H1 (cell line): ENCODE measurements around the gene MAP6. TPM values are rescaled to one million over a fixed set of nuclear protein-coding genes. Genes with fewer than 3 reads are reported as not detected.

Experiments used
- CTCF ChIA-PET: fragments of 300-600 bp; sonication (Branson Sonifier 250); formaldehyde crosslinking; loops from one replicate; lab custom pipeline; 2021; ENCODE audit not compliant: partially characterized antibody; lab: Charles Lee
- POLR2A ChIA-PET: fragments of 300-600 bp; sonication (Branson Sonifier 250); formaldehyde crosslinking; loops from one replicate; lab custom pipeline; 2021; ENCODE audit warnings: inconsistent platforms; ENCODE audit not compliant: partially characterized antibody; lab: Charles Lee
- DNase-seq, 2 experiments: peaks; one replicate each; pipeline versions ENCODE4 v3.0.0 to v3.0.0-alpha.2; 2010 to 2022; ENCODE audit warnings: low spot score in 2 of 2, low read depth in 1 of 2, mixed read lengths in 1 of 2
- FAIRE-seq: peaks from 2 replicates; lab custom pipeline; 2011; peaks lifted over from hg19 to GRCh38; lab: Jason Lieb, UNC
- H2AFZ ChIP-seq: 2 replicates; pipeline ENCODE4 v1.8.1; 2012; ENCODE audit warnings: low read length, inconsistent platforms
- H2AK5ac ChIP-seq: 2 replicates; pipeline ENCODE4 v1.6.1; 2013; ENCODE audit warnings: low read depth, low read length
- H2BK120ac ChIP-seq: replicated peaks from 2 replicates; pipeline ENCODE3; 2013; ENCODE audit warnings: low read depth, low read length, inconsistent platforms
- H2BK12ac ChIP-seq: 2 replicates; pipeline ENCODE4 v1.6.1; 2013; ENCODE audit warnings: low read depth, low read length
- H2BK15ac ChIP-seq: 2 replicates; pipeline ENCODE4 v1.6.1; 2013; ENCODE audit warnings: low read length
- H2BK20ac ChIP-seq: 2 replicates; pipeline ENCODE4 v1.6.1; 2013; ENCODE audit warnings: low read length
- H2BK5ac ChIP-seq: 2 replicates; pipeline ENCODE4 v1.6.1; 2013; ENCODE audit warnings: low read depth, low read length
- H3K14ac ChIP-seq: 2 replicates; pipeline ENCODE4 v1.6.1; 2013; ENCODE audit warnings: inconsistent platforms; ENCODE audit not compliant: insufficient read length
- H3K18ac ChIP-seq: 2 replicates; pipeline ENCODE4 v1.6.1; 2013; ENCODE audit warnings: low read length; ENCODE audit errors: extremely low read depth
- H3K23ac ChIP-seq: 2 replicates; pipeline ENCODE4 v1.6.1; 2013; ENCODE audit warnings: inconsistent platforms; ENCODE audit not compliant: insufficient read length
- H3K23me2 ChIP-seq: 2 replicates; pipeline ENCODE4 v1.6.1; 2013; ENCODE audit warnings: low read depth, low read length
- H3K27ac ChIP-seq: 2 replicates; pipeline ENCODE4 v1.6.1; 2011; ENCODE audit warnings: low read depth, low read length, inconsistent platforms
- H3K27me3 ChIP-seq, 4 experiments: replicated peaks in 1 of 4; 1 replicate in 1 of 4; 2 replicates in 3 of 4; pipeline versions ENCODE4 v1.6.1 to v1.8.1; 2011 to 2013; ENCODE audit warnings: low read length in 3 of 4, mild to moderate bottlenecking in 3 of 4, inconsistent platforms in 2 of 4, mixed read lengths in 2 of 4, moderate library complexity in 1 of 4; ENCODE audit not compliant: control insufficient read depth in 3 of 4, insufficient read depth in 3 of 4; ENCODE audit errors: extremely low read depth in 1 of 4
- H3K36me3 ChIP-seq, 4 experiments: 2 replicates each; pipeline versions ENCODE4 v1.6.1 to v1.8.1; 2011 to 2013; ENCODE audit warnings: mild to moderate bottlenecking in 4 of 4, low read length in 3 of 4, moderate library complexity in 2 of 4, control low read depth in 1 of 4, inconsistent platforms in 1 of 4; ENCODE audit not compliant: insufficient read depth in 4 of 4, control insufficient read depth in 2 of 4
- H3K4ac ChIP-seq: replicated peaks from 2 replicates; pipeline ENCODE3; 2013; ENCODE audit warnings: low read length, low read depth, mixed read lengths, inconsistent platforms; ENCODE audit not compliant: insufficient read length
- H3K4me1 ChIP-seq, 4 experiments: replicated peaks in 1 of 4; 1 replicate in 1 of 4; 2 replicates in 3 of 4; pipeline versions ENCODE4 v1.6.1 to v1.8.1; 2011 to 2013; ENCODE audit warnings: low read length in 3 of 4, inconsistent platforms in 2 of 4, mixed read lengths in 1 of 4; ENCODE audit not compliant: insufficient read depth in 4 of 4, control insufficient read depth in 3 of 4
- H3K4me2 ChIP-seq, 2 experiments: 2 replicates each; pipeline versions ENCODE4 v1.6.1 to v1.8.1; 2011 to 2013; ENCODE audit warnings: low read depth in 2 of 2, low read length in 2 of 2, control low read depth in 1 of 2, inconsistent platforms in 1 of 2, mild to moderate bottlenecking in 1 of 2; ENCODE audit not compliant: insufficient read depth in 1 of 2
- H3K4me3 ChIP-seq, 4 experiments: fragments of 200-600, 300-600 bp in 1 of 4; sonication (generic), shearing (Covaris generic), sonication (Bioruptor Twin) in 1 of 4; 2 replicates each; pipeline versions ENCODE4 v1.5.1 to v1.8.1; 2011 to 2016; ENCODE audit warnings: low read length in 4 of 4, low read depth in 3 of 4, control low read depth in 2 of 4, inconsistent platforms in 2 of 4, mild to moderate bottlenecking in 2 of 4, mixed read lengths in 1 of 4, moderate library complexity in 1 of 4; ENCODE audit not compliant: insufficient read depth in 2 of 4; ENCODE audit errors: extremely low read depth in 1 of 4
- H3K56ac ChIP-seq: replicated peaks from 2 replicates; pipeline ENCODE3; 2013; ENCODE audit warnings: low read depth, mild to moderate bottlenecking, mixed read lengths, low read length, inconsistent platforms; ENCODE audit not compliant: insufficient read length
- H3K79me1 ChIP-seq: 2 replicates; pipeline ENCODE4 v1.6.1; 2013; ENCODE audit warnings: low read depth, low read length, control low read depth
- H3K79me2 ChIP-seq, 2 experiments: 2 replicates each; pipeline versions ENCODE4 v1.6.1 to v1.8.1; 2012 to 2013; ENCODE audit warnings: low read length in 2 of 2, mild to moderate bottlenecking in 2 of 2, inconsistent platforms in 1 of 2; ENCODE audit not compliant: insufficient read depth in 2 of 2, control insufficient read depth in 1 of 2
- H3K9ac ChIP-seq, 4 experiments: replicated peaks in 1 of 4; 1 replicate in 1 of 4; 2 replicates in 3 of 4; pipeline versions ENCODE4 v1.6.1 to v1.8.1; 2011 to 2013; ENCODE audit warnings: low read depth in 3 of 4, low read length in 3 of 4, control low read depth in 2 of 4, mild to moderate bottlenecking in 2 of 4, moderate library complexity in 2 of 4, inconsistent platforms in 1 of 4; ENCODE audit errors: extremely low read depth in 1 of 4
- H3K9me3 ChIP-seq, 2 experiments: 2 replicates each; pipeline versions ENCODE4 v1.6.1 to v1.8.1; 2012 to 2013; ENCODE audit warnings: mild to moderate bottlenecking in 2 of 2, moderate library complexity in 2 of 2, control low read depth in 1 of 2, inconsistent platforms in 1 of 2, low read depth in 1 of 2, low read length in 1 of 2, mixed read lengths in 1 of 2; ENCODE audit not compliant: insufficient read depth in 2 of 2
- H4K20me1 ChIP-seq, 2 experiments: replicated peaks in 1 of 2; 2 replicates each; pipeline versions ENCODE3 to v1.8.1; 2011 to 2013; ENCODE audit warnings: inconsistent platforms in 2 of 2, low read length in 2 of 2, mild to moderate bottlenecking in 1 of 2; ENCODE audit not compliant: insufficient read depth in 2 of 2, control insufficient read depth in 1 of 2
- H4K5ac ChIP-seq: 2 replicates; pipeline ENCODE4 v1.6.1; 2013; ENCODE audit warnings: low read length, low read depth, mixed read lengths, inconsistent platforms; ENCODE audit not compliant: insufficient read length
- H4K8ac ChIP-seq: 2 replicates; pipeline ENCODE4 v1.8.0; 2013; ENCODE audit warnings: mild to moderate bottlenecking, moderate library complexity, low read length, inconsistent platforms; ENCODE audit not compliant: insufficient read depth; ENCODE audit errors: extremely low read depth
- H4K91ac ChIP-seq: replicated peaks from 2 replicates; pipeline ENCODE3; 2013; ENCODE audit warnings: low read length, mixed read lengths, inconsistent platforms; ENCODE audit not compliant: insufficient read length
- BACH1 ChIP-seq: IDR thresholded peaks from 2 replicates; pipeline ENCODE4 v1.6.1; 2012; ENCODE audit warnings: low read length, improper control_type of control experiment
- CREB1 ChIP-seq: IDR thresholded peaks from 2 replicates; pipeline ENCODE4 v1.6.1; 2012; ENCODE audit warnings: inconsistent platforms
- EP300 ChIP-seq, 2 experiments: IDR thresholded peaks; 1 replicate in 1 of 2; 2 replicates in 1 of 2; pipeline ENCODE4 v1.6.1; 2011 to 2012; ENCODE audit warnings: low read depth in 2 of 2, low read length in 2 of 2, mild to moderate bottlenecking in 2 of 2, borderline replicate concordance in 1 of 2, inconsistent platforms in 1 of 2, moderate library complexity in 1 of 2
- GABPA ChIP-seq: IDR thresholded peaks from 2 replicates; pipeline ENCODE4 v1.6.1; 2011; ENCODE audit warnings: mild to moderate bottlenecking, low read length, moderate library complexity, borderline replicate concordance; ENCODE audit not compliant: insufficient read depth
- HDAC6 ChIP-seq: IDR thresholded peaks from one replicate; pipeline ENCODE4 v1.7.1; 2012; ENCODE audit warnings: low read depth, mild to moderate bottlenecking, inconsistent platforms, low read length, moderate library complexity
- JUN ChIP-seq: IDR thresholded peaks from 2 replicates; pipeline ENCODE4 v1.6.1; 2011; ENCODE audit warnings: low read depth, mild to moderate bottlenecking, improper control_type of control experiment, low read length
- JUND ChIP-seq: IDR thresholded peaks from 2 replicates; pipeline ENCODE4 v1.6.1; 2011; ENCODE audit warnings: mild to moderate bottlenecking, improper control_type of control experiment, low read length
- POLR2A ChIP-seq, 2 experiments: IDR thresholded peaks; 1 replicate in 1 of 2; 2 replicates in 1 of 2; pipeline ENCODE4 v1.6.1; 2011; ENCODE audit warnings: low read depth in 2 of 2, low read length in 2 of 2, mild to moderate bottlenecking in 2 of 2; ENCODE audit errors: control extremely low read depth in 1 of 2
- POU5F1 ChIP-seq: IDR thresholded peaks from 2 replicates; pipeline ENCODE4 v1.6.1; 2011; ENCODE audit warnings: low read depth, mild to moderate bottlenecking, low read length, moderate library complexity
- RFX5 ChIP-seq: IDR thresholded peaks from 2 replicates; pipeline ENCODE4 v1.6.1; 2011; ENCODE audit warnings: low read depth, low read length, improper control_type of control experiment, borderline replicate concordance
- RXRA ChIP-seq: IDR thresholded peaks from 2 replicates; pipeline ENCODE4 v1.6.1; 2011; ENCODE audit warnings: low read depth, mild to moderate bottlenecking, low read length, moderate library complexity; ENCODE audit not compliant: insufficient read depth
- TAF1 ChIP-seq: IDR thresholded peaks from 2 replicates; pipeline ENCODE4 v1.6.1; 2011; ENCODE audit warnings: mild to moderate bottlenecking, low read depth, low read length
- TEAD4 ChIP-seq: IDR thresholded peaks from 2 replicates; pipeline ENCODE4 v1.6.1; 2012; ENCODE audit warnings: low read depth, low read length, inconsistent platforms, mixed read lengths
- YY1 ChIP-seq: IDR thresholded peaks from 2 replicates; pipeline ENCODE4 v1.6.1; 2011; ENCODE audit warnings: low read depth, mild to moderate bottlenecking, low read length
- WGBS, 2 experiments: shearing (Covaris generic) in 1 of 2; methylation state at CpG; one replicate each; pipeline versions ENCODE4 v1.1.6 to v1.1.7; 2013 to 2015; ENCODE audit warnings: low lambda C conversion rate in 2 of 2, mixed read lengths in 2 of 2, inconsistent platforms in 1 of 2, low coverage in 1 of 2, missing lambda C conversion rate in 1 of 2; ENCODE audit not compliant: insufficient replicate concordance in 2 of 2, insufficient coverage in 1 of 2, insufficient read length in 1 of 2; ENCODE audit errors: extremely low coverage in 1 of 2, missing lambda C conversion rate in 1 of 2; 5-methylcytosine and 5-hydroxymethylcytosine counted together
- polyA plus RNA-seq, 7 experiments: library from polyadenylated mRNA; depleted of rRNA in 3 of 7; stranded (reverse) in 5 of 7; unstranded in 2 of 7; fragments of >200 nt in 5 of 7; fragments of 200-250 nt in 2 of 7; gene quantifications; 1 replicate in 5 of 7; 2 replicates in 1 of 7; 4 replicates in 1 of 7; pipeline versions ENCODE4 v1.2.1 to v1.2.3, GENCODE V29; 2011 to 2013; ENCODE audit warnings: missing spikeins in 2 of 7, mixed read lengths in 2 of 7
- total RNA-seq: library from RNA; stranded (reverse); fragmentation: NEBNext Ultra II Directional; extraction: Animal tissue kit (Norgen Biotek cat#: 25700); gene quantifications from 2 replicates; pipeline ENCODE4 v1.2.1, GENCODE V29; 2021
- TF ChIP-seq, protein P1 (sequence below): IDR thresholded peaks from 2 replicates; pipeline ENCODE4 v1.6.1; 2011; ENCODE audit warnings: low read length, improper control_type of control experiment

Gene MAP6
- total and polyA plus RNA-seq, 2 of the 8 experiments (the other 6 are each of a cell fraction or from before 2014, with no cell fraction given): 0.54 to 0.89 TPM

DNA sequence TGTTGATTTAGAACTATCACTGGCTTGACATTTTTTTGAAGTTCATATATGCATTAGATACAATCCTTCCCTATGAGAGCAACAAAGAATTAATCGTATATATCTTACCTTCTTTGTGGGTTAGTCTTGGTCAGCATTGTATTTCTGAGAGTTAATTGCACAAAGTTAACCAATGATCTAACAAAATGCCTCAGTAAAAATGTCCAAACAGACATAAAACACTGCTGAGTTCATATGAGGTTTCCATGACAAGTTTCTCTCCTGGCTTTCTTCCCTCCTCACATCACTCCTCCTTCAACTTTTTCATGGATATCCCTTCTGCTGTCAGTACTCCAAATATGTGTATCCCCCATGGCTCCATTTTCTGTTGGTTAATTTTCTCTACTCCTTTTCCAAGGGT lies 9.0 kb downstream of the MAP6 start:
- Histone ChIP-seq H3K9me3 (no peaks in the 10 kb centered on the region), H3K4me3 (no peak overlapping the region), H3K27me3 (peaks cover 0 to under 1% (median 0%) of the 10 kb centered on the region in 4 experiments; a peak in 1 of 7 replicates), H4K20me1 (no peaks in the 10 kb centered on the region), H3K27ac (no peak overlapping the region), H3K14ac (no peak overlapping the region), H4K8ac (no peak overlapping the region), H2BK20ac (no peak overlapping the region), H3K23me2 (no peaks in the 10 kb centered on the region), H2BK15ac (no peak overlapping the region), H2BK120ac (no peak overlapping the region), H3K4me2 (no peak overlapping the region), H3K36me3 (no peaks in the 10 kb centered on the region), H3K18ac (no peak overlapping the region), H4K5ac (no peak overlapping the region), H3K79me2 (no peaks in the 10 kb centered on the region), H2BK5ac (no peak overlapping the region), H3K4ac (no peak overlapping the region), H3K4me1 (peaks cover 4 to 14% (median 11%) of the 10 kb centered on the region in 4 experiments; a peak in 5 of 7 replicates), H4K91ac (no peak overlapping the region), H3K56ac (no peak overlapping the region), H2AK5ac (no peak overlapping the region), H3K9ac (no peak overlapping the region), H3K79me1 (no peaks in the 10 kb centered on the region), H2BK12ac (no peak overlapping the region), H3K23ac (no peak overlapping the region), H2AFZ (no peak overlapping the region)
- POLR2A ChIA-PET: no interaction called here
- 88% methylated on average over 1 of the region's 1 CpG; no CpG with 5 or more reads in 1 of the 2 experiments for WGBS, 2 experiments
- no peak for DNase-seq
- CTCF ChIA-PET: no interaction called here
- FAIRE-seq: no peak
- TF ChIP-seq TAF1 (no peak), TEAD4 (no peak), RXRA (no peak), POLR2A (IDR thresholded peaks at IDR 0.05; ENCODE audit: control extremely low read depth in 1 of 2, low read depth in 2 of 2, low read length in 2 of 2) (no peak), CREB1 (no peak), EP300 (IDR thresholded peaks at IDR 0.05; ENCODE audit: borderline replicate concordance in 1 of 2, low read depth in 2 of 2, low read length in 2 of 2) (no peak), JUN (no peak), POU5F1 (no peak), HDAC6 (no peak), YY1 (no peak), GABPA (no peak), BACH1 (no peak), JUND (no peak), RFX5 (no peak)
- TF ChIP-seq, protein P1, sequence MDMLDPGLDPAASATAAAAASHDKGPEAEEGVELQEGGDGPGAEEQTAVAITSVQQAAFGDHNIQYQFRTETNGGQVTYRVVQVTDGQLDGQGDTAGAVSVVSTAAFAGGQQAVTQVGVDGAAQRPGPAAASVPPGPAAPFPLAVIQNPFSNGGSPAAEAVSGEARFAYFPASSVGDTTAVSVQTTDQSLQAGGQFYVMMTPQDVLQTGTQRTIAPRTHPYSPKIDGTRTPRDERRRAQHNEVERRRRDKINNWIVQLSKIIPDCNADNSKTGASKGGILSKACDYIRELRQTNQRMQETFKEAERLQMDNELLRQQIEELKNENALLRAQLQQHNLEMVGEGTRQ: no peak
